Measurements from ENCODE around the gene PHF2.

Gene PHF2

GRCh38 chr9:93569621-93570174, 6.7 kb upstream of the PHF2 start:
- DNase-seq, result no peak

- DNase-seq, result no peak
These were observed 4.2 kb upstream of the PHF2 start for GRCh38 chr9:93572221-93572620.

DNA sequence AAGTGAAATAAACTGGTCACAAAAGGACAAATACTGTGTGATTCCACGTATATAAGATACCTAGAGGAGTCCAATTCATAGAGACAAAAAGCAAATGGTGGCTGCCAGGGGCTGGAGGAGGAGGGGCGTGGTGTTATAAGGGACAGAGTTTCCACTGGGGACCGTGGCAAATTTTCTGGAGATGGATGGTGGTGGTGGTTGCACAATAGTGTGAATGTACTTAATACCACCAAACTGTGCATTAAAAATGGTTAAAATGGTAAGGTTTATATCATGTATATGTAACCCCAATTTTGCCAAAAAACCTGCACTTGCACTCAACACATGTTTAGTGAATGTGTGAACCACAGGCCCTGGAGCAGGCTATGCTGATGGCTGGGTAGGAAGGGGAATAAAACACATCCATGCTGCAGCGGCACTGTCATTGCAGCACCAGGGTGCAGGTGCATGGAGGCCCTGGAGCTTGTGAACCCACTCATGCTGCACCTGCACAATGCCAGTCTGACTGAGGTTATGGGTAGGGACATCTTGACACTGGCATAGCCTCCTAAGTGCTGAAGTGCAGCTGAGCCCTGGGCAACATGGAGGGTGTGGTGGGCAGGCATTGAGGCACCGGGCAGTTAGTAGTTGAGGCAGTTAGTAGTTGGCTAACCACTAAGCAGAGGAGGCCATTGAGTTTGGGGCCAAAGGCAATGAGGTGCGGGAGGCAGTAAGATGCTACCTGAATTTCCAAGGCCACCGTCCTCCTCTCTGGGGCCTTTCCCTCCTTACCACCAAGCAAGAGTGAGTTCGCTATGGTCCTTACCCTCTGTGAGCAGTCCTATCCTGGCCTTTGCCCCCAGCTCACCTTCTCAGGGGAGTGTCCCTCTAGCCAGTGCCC, 3.5 kb upstream of the PHF2 start:
- no peak for DNase-seq

GRCh38 chr9:93573516-93573828, 2.9 kb upstream of the PHF2 start:
- DNase-seq, result no peak

DNA sequence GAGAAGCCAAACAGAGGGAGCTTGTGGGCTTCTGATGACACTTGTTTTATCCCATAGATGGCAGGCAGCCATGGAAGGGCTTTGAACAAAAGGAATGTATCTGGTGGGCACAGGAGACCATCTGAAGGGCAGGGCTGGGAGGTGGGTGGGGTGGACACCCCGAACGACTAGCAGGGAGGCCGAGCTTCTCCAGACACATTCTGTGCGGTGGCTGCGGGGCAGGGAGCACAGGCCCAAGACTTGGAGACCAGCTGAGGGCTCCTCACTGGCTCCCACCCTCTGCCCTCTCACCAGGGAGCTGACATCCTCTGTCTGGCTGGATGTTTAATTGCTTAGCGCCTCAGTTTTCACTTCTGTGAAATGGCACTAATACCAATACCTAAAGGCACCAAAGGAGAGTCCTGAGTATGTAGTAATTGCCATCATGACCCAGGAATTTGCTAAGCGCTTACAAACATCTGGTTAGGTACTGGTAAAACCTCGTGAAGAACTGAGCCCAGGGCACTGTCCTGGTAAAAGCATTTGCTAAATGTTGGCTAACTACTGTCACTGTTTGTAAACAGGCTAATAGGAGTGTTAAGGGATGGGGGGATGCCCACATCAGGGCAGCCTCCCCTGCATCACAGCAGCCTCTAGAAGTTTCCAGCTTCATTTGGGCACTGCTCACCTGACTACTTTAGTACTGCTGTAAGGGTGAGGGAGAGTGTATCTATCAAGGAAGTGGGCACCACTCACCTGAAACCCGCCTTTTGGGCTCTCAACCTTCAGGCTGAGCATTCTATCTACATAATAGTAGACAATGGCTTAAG, 2.1 kb upstream of the PHF2 start:
- DNase-seq, result no peak

- DNase-seq, result no peak
These were observed 1.2 kb upstream of the PHF2 start for GRCh38 chr9:93574900-93575795.

DNA sequence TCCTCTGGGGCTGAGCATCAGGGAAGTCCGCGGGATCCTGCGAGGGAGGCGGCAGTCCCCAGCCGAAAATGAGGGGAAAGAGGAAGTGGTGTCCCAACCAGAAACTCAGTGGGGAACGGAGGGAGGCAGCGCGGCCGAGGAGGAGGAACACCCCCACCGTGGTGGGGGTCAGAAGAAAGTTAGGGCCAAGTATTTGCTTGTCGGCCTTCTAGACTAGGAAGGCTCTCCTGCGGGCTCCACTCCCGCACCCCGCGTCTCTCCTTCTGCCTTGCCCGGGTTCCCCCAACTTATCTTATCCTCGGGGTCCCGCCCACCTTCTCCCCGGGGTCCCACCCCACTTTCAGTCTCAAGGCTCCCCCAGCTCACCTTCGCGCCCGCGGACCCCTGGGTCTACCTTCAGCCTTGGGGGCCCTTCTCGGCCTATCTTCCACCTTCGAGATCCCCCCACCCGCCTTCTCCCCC, 557 bp upstream of the PHF2 start:
- no peak for DNase-seq

DNA sequence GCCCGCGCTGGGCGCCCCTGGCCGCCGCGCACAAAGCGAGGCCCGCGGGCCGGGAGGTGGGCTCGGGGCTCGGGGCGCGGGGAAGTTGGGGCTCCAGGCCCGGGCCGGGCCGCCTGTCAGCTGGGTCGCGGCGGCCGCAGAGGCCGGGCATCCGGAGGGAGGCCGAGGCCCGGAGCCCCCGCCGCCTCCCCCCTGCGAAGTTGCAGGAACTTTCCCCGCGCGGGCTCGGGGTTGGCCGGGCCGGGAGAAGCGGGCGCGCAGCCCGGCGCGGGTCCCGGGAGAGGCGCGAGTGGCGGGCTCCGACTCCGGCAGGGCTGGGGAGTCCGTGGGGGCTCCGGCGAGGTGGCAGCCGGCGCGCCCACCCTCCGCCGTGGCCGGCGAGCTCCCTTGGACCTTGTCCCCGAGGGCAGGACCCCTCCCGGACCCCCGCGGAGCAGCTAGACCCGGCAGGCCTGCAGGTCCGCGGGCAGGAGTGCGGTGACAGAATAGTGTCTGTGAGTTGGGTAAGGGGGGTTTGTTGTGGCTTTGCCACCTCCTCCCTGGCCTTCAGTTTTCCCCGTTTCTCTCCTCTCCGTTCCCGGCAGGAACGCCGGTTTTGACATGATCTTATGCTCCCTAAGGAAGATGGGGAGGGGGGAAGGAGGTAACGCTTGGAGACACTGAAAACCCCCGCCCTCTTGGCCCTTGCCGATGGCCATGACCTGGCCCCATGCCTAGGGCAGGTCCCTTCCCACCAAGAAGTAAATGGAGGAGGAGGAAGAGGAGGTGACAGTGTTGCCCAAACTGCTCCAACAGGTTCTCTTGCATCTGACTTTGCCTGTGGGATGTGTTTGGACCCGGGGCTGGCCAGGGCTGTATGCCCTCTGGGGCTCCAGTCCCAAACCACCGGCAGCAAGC, 942 bp downstream of the PHF2 start:
- DNase-seq, result no peak

DNA sequence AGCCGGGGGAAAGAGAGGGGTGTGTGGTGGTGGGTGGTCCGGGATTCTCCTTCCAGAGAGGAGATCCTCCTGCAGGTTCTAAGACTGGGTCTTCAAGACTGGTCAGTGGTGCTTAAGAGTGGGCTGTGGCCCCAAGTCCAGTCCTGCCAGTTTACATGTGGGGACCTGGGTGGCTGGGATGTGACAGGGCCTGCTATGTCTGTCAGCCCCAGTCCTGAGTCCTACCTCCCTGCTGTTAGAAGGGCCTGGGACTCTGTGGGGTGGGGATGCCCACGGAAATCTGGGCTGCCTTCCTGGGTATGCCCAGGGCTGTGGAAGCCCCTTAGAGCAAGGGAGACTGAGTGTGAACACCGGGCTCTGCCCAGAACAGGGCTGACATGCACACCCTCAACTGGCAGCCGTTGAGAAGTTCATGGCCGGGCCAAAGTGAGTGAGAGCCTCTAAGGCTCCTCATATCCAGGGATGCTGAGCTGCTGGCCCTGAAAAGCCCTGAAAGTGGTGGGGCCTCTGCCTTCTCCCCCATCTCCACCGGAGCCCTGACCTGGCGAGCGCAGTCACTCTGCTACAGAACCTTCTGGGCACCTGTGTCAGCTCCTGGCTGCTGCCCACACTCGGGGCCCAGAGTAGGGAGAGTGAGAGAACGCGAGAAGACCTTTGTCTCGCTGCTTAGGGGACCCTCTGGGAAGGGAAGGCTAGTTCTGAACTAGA, 1.7 kb downstream of the PHF2 start:
- DNase-seq, result no peak

GRCh38 chr9:93578844-93579243, 2.5 kb downstream of the PHF2 start:
- no peak for DNase-seq

DNA sequence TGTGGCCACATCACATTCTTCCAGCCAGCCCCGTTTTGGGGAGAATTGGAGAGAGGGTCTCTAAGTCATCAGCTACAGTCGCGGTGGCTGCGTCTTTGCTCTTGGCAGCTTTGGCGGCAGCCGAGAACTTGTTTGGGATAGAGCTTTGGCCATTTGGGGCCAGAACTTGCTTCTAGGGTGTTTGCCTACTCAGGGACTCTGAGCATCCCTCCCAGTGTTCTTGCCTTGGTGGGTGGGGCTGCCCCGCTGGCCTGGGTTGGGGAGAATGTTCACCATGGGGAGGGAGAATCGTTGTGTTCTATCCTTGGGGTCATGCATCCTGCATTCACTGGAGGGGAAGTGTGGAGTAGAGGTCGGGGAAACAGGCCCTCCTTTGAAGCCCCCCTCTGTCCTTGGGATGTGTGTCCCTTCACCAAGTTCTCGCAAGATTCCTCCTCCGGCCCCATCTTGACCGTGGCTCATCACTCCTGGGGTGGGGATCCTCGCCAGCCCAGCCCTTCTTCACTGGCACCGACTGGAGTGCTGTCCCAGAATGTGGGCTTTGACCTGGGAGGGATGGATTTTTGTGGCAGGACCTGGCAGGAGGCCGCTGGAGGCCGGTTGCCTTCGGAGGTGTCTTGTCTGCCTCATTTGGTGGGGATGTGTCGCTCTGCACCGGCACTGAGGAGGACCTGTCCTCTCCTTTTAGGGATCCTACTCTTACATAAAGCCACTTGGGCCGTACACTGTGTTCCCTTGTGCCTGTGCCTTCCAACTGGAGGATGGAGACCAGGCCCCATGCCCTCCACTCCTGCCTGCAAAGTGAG, 3.5 kb downstream of the PHF2 start:
- no peak for DNase-seq

GRCh38 chr9:93580654-93581380, 4.4 kb downstream of the PHF2 start:
- no peak for DNase-seq

DNA sequence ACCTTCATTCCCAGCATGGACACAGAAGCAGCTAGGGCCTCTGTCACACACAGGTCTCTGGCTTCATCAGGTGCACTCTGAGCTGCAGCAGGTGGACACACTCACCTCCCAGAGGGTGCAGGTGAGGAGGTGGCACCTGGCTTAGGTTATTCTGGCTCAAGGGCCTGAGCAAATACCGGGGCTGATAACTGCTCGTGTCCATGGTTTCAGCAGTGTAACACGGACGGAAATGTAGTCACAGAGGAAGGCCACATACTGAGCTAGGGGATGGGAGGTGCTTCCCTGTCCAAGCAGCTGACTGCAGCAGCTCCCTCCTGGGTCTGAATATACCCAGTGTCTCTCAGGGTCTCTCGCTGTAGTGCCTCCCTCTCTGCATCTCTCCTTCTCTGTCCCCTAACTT, 5.7 kb downstream of the PHF2 start:
- DNase-seq, result no peak

DNA sequence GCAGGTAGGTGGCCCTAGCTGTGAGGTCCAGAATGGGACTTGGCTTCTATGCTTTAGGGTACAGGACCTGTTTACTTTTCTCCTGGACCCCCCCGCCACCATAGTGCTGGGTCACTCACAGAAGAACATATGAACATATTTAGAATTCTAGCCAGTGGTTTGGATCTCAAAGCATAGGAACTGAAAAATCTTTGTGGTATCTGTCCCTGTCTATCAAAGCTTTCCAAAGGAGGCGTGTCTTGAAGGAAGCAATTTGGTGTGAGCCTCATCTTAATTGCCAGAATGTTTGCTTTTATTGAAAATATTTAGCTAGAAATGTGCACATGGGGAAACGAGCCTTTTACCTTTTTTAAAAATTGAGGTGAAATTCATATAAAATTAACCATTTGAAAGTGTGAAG, 6.2 kb downstream of the PHF2 start:
- no peak for DNase-seq

DNA sequence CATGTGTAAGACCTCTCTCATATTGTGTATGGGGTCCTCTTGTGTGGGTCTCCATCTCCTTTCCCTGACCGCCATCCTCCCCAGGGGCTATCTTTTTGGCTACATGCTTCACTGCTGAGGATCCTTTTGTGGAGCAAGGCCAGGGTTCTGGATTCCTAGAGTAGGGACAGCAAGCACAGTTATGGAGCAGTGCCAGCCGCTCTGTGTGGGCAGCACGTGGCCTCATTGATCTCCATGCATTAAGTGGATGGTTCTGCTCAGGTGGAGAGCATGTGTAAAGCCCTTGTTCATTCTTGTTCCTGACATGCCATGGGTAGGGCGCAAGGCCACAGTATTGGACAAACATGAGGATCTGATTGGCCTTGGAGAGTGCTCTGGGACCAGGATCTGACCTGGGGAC, 8.9 kb downstream of the PHF2 start:
- no peak for DNase-seq

DNA sequence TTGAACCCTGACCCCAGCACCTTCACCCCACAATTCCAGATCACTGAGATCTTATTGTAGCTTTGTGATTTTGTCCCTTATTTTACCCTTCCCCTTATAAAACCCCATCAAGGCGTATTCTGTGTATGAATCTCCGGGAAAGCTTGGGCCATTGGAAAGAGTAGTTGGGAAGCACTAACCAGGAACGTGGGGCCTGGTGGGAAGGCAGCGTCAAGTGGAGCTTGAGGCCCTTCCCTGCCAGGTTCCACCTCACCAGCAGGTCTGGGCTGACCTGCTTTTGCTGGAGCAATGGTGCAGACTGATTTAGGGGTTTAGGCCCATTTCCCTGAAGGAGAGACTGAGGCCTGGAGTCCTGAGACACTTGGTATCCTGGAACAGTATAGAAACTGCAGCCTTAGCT, 9.3 kb downstream of the PHF2 start:
- DNase-seq, result no peak

DNA sequence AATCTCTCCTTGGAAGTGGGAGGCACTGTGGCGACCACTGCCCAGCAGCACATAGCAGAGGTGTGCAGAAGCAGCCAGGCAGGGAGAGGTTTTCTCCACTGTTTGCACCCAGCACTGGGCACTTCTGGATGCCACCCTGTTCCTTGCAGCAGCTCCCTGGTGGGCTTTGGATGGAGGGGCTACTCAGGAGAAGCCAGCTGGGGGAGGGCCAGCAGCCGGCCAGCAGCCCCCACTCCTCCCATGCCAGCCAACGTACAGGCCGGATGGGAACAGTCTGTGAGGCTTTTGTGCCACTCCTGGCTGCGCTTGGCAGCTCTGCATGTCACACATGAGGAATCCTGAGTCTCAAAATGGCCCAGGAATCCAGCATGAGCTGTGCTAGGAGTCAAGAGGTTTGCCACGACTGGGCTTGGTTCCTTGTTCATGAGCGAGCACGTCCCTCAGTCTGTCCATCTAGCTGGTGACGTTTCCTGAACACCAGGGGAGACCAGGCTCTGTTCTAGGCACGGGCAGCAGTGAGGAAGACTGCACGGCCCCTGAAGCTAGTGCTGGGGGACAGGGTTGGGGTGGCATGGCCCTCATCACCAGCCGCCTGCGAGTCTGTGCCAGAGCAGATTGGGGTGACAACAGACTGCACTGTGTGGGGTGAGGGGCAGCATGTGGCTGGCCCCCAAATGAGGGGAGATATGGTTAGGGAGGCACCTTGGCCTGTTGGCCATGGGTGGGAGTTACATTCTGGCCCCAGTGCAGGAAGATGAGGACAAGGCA, 10.1 kb downstream of the PHF2 start:
- no peak for DNase-seq

- no peak for DNase-seq
These were observed 10.9 kb downstream of the PHF2 start for GRCh38 chr9:93587284-93587650.

All from NCI-H1436 (cell line).